Upper lobe of right lung (tissue), 1 donor: ENCODE measurements around the gene EFEMP1. TPM values are rescaled to one million over a fixed set of nuclear protein-coding genes. Genes with fewer than 3 reads are reported as not detected.

ENCODE experiments used
- ATAC-seq: fragments of 200-7000 bp; cut with Tn5 transposase; one replicate; pipeline ENCODE4 v1.9.1; 2020; ENCODE audit warnings: mild to moderate bottlenecking, moderate library complexity
- DNase-seq: peaks from one replicate; pipeline ENCODE4 v3.0.0-alpha.2; 2020
- H3K27ac ChIP-seq: fragments of 200-600 bp; one replicate; pipeline ENCODE4 v1.8.0; 2022
- H3K27me3 ChIP-seq: fragments of 200-600 bp; one replicate; pipeline ENCODE4 v1.8.0; 2022; ENCODE audit warnings: mild to moderate bottlenecking
- H3K36me3 ChIP-seq: fragments of 200-600 bp; one replicate; pipeline ENCODE4 v1.8.0; 2022
- H3K4me1 ChIP-seq: fragments of 200-600 bp; one replicate; pipeline ENCODE4 v1.8.0; 2022
- H3K4me3 ChIP-seq: fragments of 200-600 bp; one replicate; pipeline ENCODE4 v1.8.0; 2022; ENCODE audit warnings: mild to moderate bottlenecking
- H3K9me3 ChIP-seq: fragments of 200-600 bp; one replicate; pipeline ENCODE4 v1.8.0; 2022
- intact Hi-C: fragments of 100-400 bp; cut with DNase I; formaldehyde crosslinking; loops from one replicate; pipeline ENCODE4 v1.11.0; 2022
- total RNA-seq: library from RNA; stranded (reverse); fragmentation: NEBNext Ultra II Directional; extraction: Animal tissue kit (Norgen Biotek cat#: 25700); gene quantifications from one replicate; pipeline ENCODE4 v1.2.1, GENCODE V29; 2021
- TF ChIP-seq, protein P1 (sequence below): fragments of 200-600 bp; IDR thresholded peaks from one replicate; pipeline ENCODE4 v1.8.0; 2022; ENCODE audit warnings: antibody characterized with exemption
- donor health status: DM: no; HTN: yes; CAD: no; lungs with severe emphysema.

EFEMP1 gene
- total RNA-seq, 1 donor from 2014 or later: 301 TPM

DNA sequence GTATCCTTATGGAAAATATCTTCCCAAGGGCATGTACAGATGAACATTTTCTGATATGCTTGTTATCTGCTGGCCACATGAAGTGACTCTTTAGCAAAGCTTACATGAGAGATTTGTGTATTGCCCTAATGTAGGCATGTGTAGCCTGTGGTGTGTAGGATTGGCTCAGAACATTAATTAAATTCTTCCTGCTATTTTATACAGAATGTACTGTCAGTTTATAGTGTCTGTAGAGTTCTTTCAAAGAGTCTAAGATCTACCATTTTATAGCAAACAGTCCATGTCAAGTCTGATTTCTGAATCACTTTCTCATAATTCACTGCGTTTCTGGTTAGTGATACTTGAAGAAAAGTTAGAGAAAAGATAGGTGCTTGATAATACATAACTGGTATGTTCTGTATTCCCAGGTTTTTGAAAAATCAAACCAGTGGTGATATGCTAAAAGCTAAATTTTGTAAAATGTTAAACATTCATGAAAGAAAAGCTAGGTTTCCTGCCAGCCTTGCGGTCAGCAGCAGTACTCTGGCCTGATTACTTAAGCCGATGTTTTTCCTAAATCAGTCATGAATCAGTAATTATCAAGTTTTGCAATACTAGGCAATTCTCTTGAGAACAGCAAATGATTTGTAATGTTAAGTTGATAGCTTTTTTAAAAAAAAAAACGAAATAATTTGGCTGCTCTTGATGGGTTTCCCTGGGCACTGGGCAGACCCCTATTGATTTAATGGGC lies 30.9 kb upstream of the EFEMP1 start:
- Histone ChIP-seq H3K4me1 (peaks cover 9% of the 10 kb centered on the region), H3K36me3 (no peaks in the 10 kb centered on the region), H3K4me3 (no peak overlapping the region), H3K9me3 (no peaks in the 10 kb centered on the region), H3K27ac (no peak overlapping the region), H3K27me3 (no peaks in the 10 kb centered on the region)
- ATAC-seq (no peak), DNase-seq (no peak)
- intact Hi-C loops: no loop called here
- TF ChIP-seq, protein P1, sequence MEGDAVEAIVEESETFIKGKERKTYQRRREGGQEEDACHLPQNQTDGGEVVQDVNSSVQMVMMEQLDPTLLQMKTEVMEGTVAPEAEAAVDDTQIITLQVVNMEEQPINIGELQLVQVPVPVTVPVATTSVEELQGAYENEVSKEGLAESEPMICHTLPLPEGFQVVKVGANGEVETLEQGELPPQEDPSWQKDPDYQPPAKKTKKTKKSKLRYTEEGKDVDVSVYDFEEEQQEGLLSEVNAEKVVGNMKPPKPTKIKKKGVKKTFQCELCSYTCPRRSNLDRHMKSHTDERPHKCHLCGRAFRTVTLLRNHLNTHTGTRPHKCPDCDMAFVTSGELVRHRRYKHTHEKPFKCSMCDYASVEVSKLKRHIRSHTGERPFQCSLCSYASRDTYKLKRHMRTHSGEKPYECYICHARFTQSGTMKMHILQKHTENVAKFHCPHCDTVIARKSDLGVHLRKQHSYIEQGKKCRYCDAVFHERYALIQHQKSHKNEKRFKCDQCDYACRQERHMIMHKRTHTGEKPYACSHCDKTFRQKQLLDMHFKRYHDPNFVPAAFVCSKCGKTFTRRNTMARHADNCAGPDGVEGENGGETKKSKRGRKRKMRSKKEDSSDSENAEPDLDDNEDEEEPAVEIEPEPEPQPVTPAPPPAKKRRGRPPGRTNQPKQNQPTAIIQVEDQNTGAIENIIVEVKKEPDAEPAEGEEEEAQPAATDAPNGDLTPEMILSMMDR: no peak

DNA sequence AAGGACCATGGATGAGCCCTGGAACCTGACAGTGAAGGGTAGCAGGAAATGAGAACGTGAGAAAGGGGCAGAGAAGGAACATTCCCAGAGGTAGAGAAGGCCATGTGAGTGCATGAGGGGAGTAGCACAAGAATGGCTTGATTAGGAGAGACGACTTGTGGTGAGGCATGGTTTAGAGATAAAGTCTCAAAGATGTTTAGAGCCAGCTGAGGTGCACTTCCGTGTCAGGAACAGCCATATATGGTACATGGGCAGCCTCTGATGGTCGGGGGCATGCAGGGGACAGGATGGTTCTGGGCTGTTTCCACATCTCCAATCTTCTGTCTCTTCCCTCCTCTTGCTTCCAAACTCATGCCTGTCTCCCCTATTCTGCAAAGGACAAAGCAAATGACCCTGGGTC lies 28.8 kb upstream of the EFEMP1 start:
- TF ChIP-seq, protein P1: no peak
- Histone ChIP-seq H3K27me3 (no peaks in the 10 kb centered on the region), H3K9me3 (no peaks in the 10 kb centered on the region), H3K4me3 (no peak overlapping the region), H3K4me1 (no peaks in the 10 kb centered on the region), H3K27ac (no peak overlapping the region), H3K36me3 (no peaks in the 10 kb centered on the region)
- intact Hi-C loops: no loop called here
- ATAC-seq (no peak), DNase-seq (no peak)

DNA sequence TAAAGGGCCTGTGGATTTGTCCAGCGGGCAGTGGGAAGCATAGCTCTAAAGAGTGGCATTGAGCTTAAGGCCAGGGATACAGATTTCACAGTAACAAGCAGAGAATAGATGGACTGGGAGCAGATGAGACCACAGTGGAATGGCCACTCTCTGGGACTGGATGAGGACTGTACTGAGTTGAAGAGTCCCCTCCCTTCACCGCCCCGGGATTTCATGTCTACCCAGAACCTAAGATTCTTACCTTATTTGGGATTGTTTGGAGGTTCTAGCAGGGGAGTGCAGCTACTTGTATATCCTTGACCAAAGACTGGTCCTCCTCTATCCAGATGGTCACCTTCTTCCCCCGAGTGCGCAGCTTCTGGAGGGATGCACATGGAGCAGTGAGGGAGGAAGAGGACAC lies 28.0 kb upstream of the EFEMP1 start:
- ATAC-seq: no peak
- no peaks in the 10 kb centered on the region for H3K9me3 ChIP-seq
- intact Hi-C loops: no loop called here
- no peak overlapping the region for H3K4me3 ChIP-seq
- no peak overlapping the region for H3K27ac ChIP-seq
- TF ChIP-seq, protein P1: no peak
- H3K4me1 ChIP-seq: no peaks in the 10 kb centered on the region
- no peaks in the 10 kb centered on the region for H3K27me3 ChIP-seq
- no peak for DNase-seq
- no peaks in the 10 kb centered on the region for H3K36me3 ChIP-seq

DNA sequence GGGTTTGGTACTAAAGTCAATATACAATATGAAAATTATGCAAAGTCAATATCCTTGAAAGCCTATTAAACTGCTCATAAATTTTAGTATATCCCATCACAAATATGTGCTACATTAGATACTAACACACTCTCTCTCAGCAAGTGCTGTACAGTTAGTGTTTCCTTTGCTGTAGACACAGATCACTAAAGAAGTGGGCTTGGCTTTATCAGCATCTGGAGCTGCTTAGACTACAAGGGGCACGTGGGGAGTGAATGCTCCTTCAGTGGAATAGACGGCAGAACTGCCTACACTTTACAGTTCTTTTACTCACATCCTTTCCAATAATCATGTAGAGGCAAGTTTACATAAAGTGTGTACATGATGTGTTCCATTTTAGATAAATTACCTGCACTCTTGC lies 26.0 kb upstream of the EFEMP1 start:
- no peaks in the 10 kb centered on the region for H3K27me3 ChIP-seq
- no peak for ATAC-seq
- no peak overlapping the region for H3K27ac ChIP-seq
- H3K4me3 ChIP-seq: no peak overlapping the region
- intact Hi-C loops: no loop called here
- TF ChIP-seq, protein P1: no peak
- H3K9me3 ChIP-seq: no peaks in the 10 kb centered on the region
- no peak for DNase-seq
- H3K36me3 ChIP-seq: no peaks in the 10 kb centered on the region
- H3K4me1 ChIP-seq: no peaks in the 10 kb centered on the region

DNA sequence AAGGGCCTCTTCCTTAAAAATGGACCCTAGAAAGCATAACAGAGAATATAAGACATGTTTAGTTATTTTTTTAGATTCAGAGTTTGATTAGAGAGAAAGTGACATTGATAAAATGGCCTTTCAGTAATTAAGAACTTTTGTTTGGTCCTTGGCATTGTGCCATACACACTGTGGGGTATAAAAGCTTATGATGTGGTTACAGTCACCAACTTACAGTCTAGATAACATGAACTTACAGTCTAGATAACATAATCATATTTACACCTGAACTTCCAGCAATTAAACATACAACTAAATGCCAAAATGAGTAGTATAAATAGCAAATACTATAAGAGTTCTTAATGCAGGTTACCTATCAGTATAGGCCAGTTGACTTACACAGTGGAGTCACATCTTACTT lies 25.6 kb upstream of the EFEMP1 start:
- H3K4me1 ChIP-seq: no peaks in the 10 kb centered on the region
- intact Hi-C loops: no loop called here
- H3K36me3 ChIP-seq: no peaks in the 10 kb centered on the region
- TF ChIP-seq, protein P1: no peak
- no peak for DNase-seq
- H3K4me3 ChIP-seq: no peak overlapping the region
- H3K27ac ChIP-seq: no peak overlapping the region
- ATAC-seq: no peak
- H3K9me3 ChIP-seq: no peaks in the 10 kb centered on the region
- no peaks in the 10 kb centered on the region for H3K27me3 ChIP-seq
